HG03558 (cell line): ENCODE measurements around the gene TSPOAP1.

Experiments used
- ATAC-seq: cut with Tn5 transposase; IDR thresholded peaks from one replicate; pipeline ENCODE4 v1.9.1; 2021; ENCODE audit warnings: moderate number of reproducible peaks; ENCODE audit not compliant: unreplicated experiment; ENCODE audit errors: extremely low read depth

Gene TSPOAP1

GRCh38 chr17:58320570-58321323, 7.8 kb downstream of the TSPOAP1 start:
- no peak for ATAC-seq

- ATAC-seq = no peak
Measured at GRCh38 chr17:58320163-58320558, 8.4 kb downstream of the TSPOAP1 start.

- no peak for ATAC-seq
Measured at GRCh38 chr17:58319173-58320162, 9.1 kb downstream of the TSPOAP1 start.

- ATAC-seq = no peak
Measured at GRCh38 chr17:58318627-58319172, 9.9 kb downstream of the TSPOAP1 start.

GRCh38 chr17:58318065-58318481, 10.5 kb downstream of the TSPOAP1 start:
- ATAC-seq = no peak

- ATAC-seq = no peak
Measured at GRCh38 chr17:58317421-58318064, 11.1 kb downstream of the TSPOAP1 start.

- ATAC-seq = no peak
Measured at GRCh38 chr17:58316260-58316960, 12.2 kb downstream of the TSPOAP1 start.

- ATAC-seq = no peak
Measured at GRCh38 chr17:58315750-58316149, 12.8 kb downstream of the TSPOAP1 start.

GRCh38 chr17:58315281-58315711, 13.3 kb downstream of the TSPOAP1 start:
- ATAC-seq = no peak

- no peak for ATAC-seq
Measured at GRCh38 chr17:58314706-58315015, 13.9 kb downstream of the TSPOAP1 start.

- no peak for ATAC-seq
Measured at GRCh38 chr17:58313815-58314705, 14.5 kb downstream of the TSPOAP1 start.

- ATAC-seq = no peak
Measured at GRCh38 chr17:58312829-58313228, 15.8 kb downstream of the TSPOAP1 start.

GRCh38 chr17:58312021-58312630, 16.5 kb downstream of the TSPOAP1 start:
- ATAC-seq = no peak

- ATAC-seq = no peak
Measured at GRCh38 chr17:58311429-58311894, 17.1 kb downstream of the TSPOAP1 start.

- ATAC-seq = no peak
Measured at GRCh38 chr17:58310511-58311428, 17.8 kb downstream of the TSPOAP1 start.

- no peak for ATAC-seq
Measured at GRCh38 chr17:58309918-58310259, 18.7 kb downstream of the TSPOAP1 start.
